ENCODE data around the gene CBX3. TPM values are rescaled to one million over a fixed set of nuclear protein-coding genes. Genes with fewer than 3 reads are reported as not detected.
A peak's percentile ranks its signal among the peaks of the same experiment; 100 is the strongest.

The CBX3 gene
- total and polyA plus RNA-seq, 2 of the 13 experiments (the other 11 are each of a cell fraction or from before 2014, with no cell fraction given), result 53.9 to 249 TPM

GRCh38 chr7:26198781-26199169 is 2.8 kb upstream of the CBX3 start:
- FAIRE-seq (no peak), ATAC-seq (no peak), DNase-seq (ENCODE audit: low spot score) (no peak)
- no TSS peak for BruUV-seq (replicated peaks)
- TF ChIP-seq ZNF318 (CRISPR knock-in tag; IDR thresholded peaks at IDR 0.05) (no peak), REL (CRISPR knock-in tag; conservative IDR thresholded peaks at IDR 0.05) (no peak), NR2C2 (CRISPR knock-in tag; IDR thresholded peaks at IDR 0.05; ENCODE audit: borderline replicate concordance) (no peak), PHB2 (IDR thresholded peaks at IDR 0.05; ENCODE audit: partially characterized antibody) (no peak), RBM22 (optimal IDR thresholded peaks at IDR 0.05; ENCODE audit: low read length) (peak; percentile 38), RBFOX2 (IDR thresholded peaks at IDR 0.05; ENCODE audit: low read depth, low read length) (peak; percentile 67; the same call in 1 of the 2 replicates), ZNF503 (CRISPR knock-in tag; IDR thresholded peaks at IDR 0.05) (peak; percentile 11; the same call in 1 of the 2 replicates), ZNF224 (CRISPR knock-in tag; IDR thresholded peaks at IDR 0.05) (no peak), POLR2AphosphoS5 (IDR thresholded peaks at IDR 0.05; ENCODE audit: low read depth, low read length) (0 out of 2 replicates have a peak, but pooled peaks have one; percentile 14), CSRNP1 (CRISPR knock-in tag; IDR thresholded peaks at IDR 0.05) (no peak), GATAD2A (CRISPR knock-in tag; IDR thresholded peaks at IDR 0.05) (no peak), AGO2 (optimal IDR thresholded peaks at IDR 0.05; ENCODE audit: low read depth, low read length) (peak; percentile 65), ZFP62 (CRISPR knock-in tag; IDR thresholded peaks at IDR 0.05) (no peak), ZNF136 (CRISPR knock-in tag; IDR thresholded peaks at IDR 0.05; ENCODE audit: low read depth) (no peak)
- WGBS (ENCODE audit: low lambda C conversion rate), result under 1% methylated on average over 7 of the region's 7 CpGs
- H3K79me2 ChIP-seq (ENCODE audit: insufficient read depth, low read length), result peaks cover 88% of the 10 kb centered on the region
- no peaks in the 10 kb centered on the region; a peak in 1 of 5 replicates for H3K27me3 ChIP-seq (ENCODE audit: control insufficient read depth in 1 of 2, insufficient read depth in 2 of 2, low read length in 2 of 2)
- H3K9ac ChIP-seq (ENCODE audit: insufficient read depth, low read depth, low read length), result peak overlapping the region; percentile 100
- in situ Hi-C loops (cut with HindIII; ENCODE audit: extremely low pct_ligation_motif_present, low pct_unique_long_range_greater_than_20kb) (no loop called here), intact Hi-C loops (cut with micrococcal nuclease; ENCODE audit: unreplicated experiment) (loop anchor here (2.0 to 5.0 kb wide), 3 partner anchors 46 to 306 kb away; partner anchors contain the start of gene NFE2L3)
- no peaks in the 10 kb centered on the region for H3K9me3 ChIP-seq (ENCODE audit: low read length)
- peaks cover 14 to 38% of the 10 kb centered on the region in 2 experiments for H3K36me3 ChIP-seq (replicated peaks in 1 of 2; ENCODE audit: control insufficient read depth in 1 of 2, insufficient read depth in 2 of 2, low read length in 2 of 2)
- H3K4me2 ChIP-seq (ENCODE audit: low read depth, low read length), result peak overlapping the region; percentile 77
- H3K4me3 ChIP-seq (replicated peaks in 1 of 3; ENCODE audit: insufficient read depth in 1 of 3, low read depth in 2 of 3, low read length in 3 of 3), result peak overlapping the region; percentile 99
- ChIA-PET CTCF (ENCODE audit: low intra/inter-chr PET ratio, low total read pairs) (no interaction called here), POLR2A (interaction anchor here (0.8 to 5.8 kb wide), 8 partner anchors 11 to 167 kb away, joined by 3 to 40 read pairs (median 4); partner anchors contain the start of gene NFE2L3)
- peaks cover 70% of the 10 kb centered on the region for H4K20me1 ChIP-seq (ENCODE audit: insufficient read depth, low read length)
- H2AFZ ChIP-seq (ENCODE audit: low read length), result no peak overlapping the region
- H3K4me1 ChIP-seq (ENCODE audit: insufficient read depth, low read length), result peaks cover 42% of the 10 kb centered on the region
- H3K27ac ChIP-seq (ENCODE audit: extremely low read length, insufficient read depth, low read length), result peak overlapping the region; percentile 99

Data from HepG2 (cell line).